Superior temporal gyrus (tissue), 1 donor: ENCODE results near the gene KRT6C.
A peak's percentile ranks its signal among the peaks of the same experiment; 100 is the strongest.
"Not testable (repeated sequence)": the region's sequence is repeated elsewhere in the genome, so short reads cannot be mapped to it uniquely, and the experiment has no call there.

Experiments
- DNase-seq: peaks from one replicate; pipeline ENCODE4 v3.0.0-alpha.2; 2016; ENCODE audit errors: extremely low spot score

The KRT6C gene

DNA sequence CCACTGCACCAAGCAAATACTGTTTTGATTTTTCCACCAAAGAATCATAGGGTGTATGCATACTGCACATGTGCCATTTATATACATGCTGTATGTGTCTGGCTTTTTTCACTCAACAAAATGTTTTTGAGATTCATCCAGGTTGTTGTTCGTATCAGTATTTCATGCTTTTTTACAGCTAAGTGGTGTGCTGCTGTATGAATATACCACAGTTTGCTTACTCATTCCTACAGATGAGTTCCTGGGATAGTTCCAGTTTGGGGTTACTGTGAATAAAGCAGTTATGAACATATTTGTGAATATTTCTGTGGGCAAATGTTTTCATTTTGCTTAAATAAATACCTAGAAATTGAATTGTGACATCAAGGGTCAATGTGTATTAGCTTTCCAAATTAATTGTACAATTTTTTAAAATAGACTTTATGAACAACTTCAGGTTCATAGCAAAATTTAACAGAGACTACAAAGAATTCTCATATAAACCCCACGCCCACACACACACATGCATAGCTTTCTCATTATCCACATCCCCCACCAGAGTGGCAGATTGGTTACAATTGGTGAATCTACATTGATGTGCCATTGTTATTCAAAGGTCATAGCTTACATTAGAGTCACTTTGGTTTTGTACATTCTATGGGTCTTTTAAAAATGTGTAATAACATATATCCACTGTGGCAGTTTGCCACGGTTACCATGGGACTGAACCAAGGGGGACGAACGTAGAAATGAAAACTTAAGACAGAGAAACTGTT, 26.4 kb upstream of the KRT6C start:
- DNase-seq: no peak

DNA sequence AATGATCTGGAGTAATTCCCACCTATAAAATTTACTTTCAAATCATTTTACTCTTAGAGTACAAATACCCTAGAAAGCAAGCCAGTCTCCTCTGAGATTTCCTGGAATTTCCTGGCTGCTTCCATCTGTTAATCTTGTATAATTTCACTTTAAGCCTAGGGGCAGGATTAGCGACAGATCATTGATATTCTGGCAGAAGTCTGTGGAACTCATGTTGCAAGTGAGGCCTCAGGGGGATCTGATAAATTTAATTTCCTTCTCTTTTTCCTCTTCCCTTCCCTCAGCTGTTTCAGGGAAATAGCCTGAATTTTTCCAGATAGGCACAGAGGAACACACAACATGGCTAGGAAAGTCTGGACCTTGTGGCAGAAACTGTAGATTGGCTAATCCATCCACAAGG, 25.3 kb upstream of the KRT6C start:
- no peak for DNase-seq

DNA sequence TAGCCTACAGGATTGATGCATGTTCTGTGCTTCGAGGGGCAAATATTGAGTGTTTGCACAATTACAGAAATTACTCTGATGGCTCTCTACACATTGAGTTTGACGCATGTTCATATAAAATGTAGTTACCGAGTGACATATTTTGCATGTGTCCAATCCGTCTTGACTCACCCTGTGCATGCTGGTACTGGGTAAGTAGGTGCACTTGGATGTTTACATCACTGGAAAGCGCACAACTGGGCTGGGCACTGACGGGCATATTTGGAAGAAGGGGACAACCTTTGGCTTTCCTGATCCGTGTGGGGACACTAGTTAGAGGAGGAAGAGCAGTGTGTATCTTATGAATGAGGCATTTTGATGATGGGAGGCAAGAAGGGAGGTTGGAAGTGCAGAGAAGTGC, 24.4 kb upstream of the KRT6C start:
- DNase-seq: no peak

DNA sequence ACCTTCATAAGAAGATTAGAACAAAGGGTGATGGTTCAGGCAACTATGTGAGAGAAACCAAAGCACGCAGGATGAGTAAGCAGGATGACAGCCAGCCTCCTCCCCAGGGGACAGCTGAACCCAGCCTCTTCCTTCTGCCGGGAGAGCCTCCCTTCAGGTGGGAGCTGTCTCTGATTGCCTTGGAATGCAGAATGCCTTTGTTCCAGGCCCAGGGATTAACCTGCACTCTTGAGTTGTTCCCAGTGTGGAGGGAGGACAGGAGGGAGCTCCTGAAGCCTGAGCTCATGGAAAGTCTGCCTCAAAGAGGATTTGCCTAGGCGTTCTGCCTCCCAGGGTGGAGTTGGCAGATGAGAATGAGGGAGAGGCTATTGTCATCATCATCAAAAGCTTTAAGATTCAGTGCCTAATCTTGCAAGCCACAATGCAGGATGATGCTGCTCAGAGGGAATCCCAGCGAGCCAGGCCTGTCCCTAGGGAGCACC, 23.0 kb upstream of the KRT6C start:
- no peak for DNase-seq

DNA sequence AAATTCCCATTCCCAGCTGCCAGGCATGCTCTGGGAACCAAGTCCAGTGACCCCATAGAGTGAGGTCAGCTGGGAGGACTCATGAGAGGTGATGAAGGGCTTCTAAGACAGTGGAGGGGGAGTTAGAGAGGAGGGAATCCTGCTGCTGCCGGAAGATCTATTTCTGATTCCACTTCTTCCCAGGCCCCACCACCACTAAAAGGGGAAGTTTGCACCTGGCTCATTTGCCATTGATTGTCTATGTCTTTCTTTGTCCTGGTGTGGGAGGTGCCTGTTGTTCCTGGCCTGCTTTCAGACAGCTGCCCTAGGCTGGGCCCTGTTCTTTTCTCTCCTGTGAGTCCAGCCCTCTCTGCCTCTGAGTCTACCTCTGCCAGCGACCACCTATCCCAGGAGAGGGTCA, 22.4 kb upstream of the KRT6C start:
- no peak for DNase-seq

DNA sequence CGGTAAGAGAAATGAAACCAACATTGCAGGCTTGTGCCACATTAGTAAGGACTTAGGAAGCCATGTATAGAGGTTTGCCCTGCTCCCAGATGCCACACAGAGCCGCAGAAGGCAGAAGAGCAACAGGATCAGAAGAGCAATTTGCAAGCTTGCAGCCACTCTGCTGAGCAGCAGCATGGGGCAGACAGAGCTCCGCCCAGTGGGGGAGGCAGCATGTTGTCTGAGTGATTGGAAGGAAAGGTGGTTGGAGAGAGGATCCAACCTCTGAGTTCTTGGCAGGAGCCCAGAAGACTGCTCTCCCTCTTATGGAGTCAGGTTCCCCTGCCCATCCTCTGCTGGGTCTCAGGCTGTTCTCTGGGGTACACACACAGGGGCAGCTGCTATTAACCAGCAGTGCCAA, 21.8 kb upstream of the KRT6C start:
- no peak for DNase-seq

DNA sequence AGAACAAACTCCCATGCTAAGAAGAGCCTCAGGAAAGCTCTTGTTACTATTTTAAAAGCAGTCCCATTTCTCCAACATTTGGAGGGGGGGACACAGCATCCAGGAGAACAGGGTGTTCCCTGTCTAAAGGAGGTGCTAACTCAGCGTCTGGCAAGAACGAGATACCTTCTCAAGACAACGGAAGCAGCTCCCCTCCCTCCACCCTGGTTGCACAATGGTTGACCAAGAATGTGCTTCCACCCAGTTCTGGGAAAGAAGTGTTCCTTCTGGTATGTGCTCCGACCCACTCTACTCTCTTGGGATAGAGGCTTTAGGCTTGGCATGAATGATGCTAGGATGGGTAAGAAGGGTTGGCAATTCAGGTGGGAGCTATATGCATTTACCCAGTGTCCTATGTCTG, 20.9 kb upstream of the KRT6C start:
- peak; percentile 52 for DNase-seq

DNA sequence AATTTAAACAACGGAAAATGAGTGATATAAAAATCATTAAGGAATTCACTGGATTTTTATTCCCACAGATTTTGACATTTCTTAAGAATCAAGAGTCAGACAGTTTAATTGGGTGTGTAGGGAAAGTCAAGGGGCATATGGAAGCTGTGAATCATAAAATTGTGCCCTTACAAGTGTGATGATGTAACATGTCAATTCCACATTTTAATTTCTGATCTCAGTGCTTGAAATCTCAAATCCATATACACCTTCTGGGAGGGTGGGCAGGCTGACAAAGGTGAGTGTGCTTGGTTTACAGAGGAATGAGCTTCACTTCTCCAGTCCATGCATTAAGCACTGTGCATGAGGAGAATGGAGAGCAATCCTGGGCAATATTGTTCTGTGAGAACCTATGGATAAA, 20.5 kb upstream of the KRT6C start:
- no peak for DNase-seq

DNA sequence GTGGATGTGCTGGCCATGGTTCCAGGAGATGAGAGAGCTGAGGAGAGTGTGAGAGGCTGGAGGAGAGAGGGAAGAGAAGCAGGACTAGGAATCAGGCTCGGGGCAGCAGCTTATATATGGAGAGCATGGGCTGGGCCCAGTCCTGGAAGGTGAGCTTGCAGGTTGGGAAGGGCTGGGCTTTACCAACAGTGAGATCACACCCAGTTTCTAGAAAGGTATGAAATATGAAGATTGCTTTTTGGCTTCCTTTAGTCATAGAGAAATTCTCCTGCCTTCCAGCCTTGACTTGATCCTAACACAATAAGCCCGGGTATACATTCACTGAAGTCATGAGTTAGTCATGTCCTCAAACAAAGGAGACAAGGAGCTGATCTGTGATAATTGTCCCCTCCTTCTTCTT, 19.6 kb upstream of the KRT6C start, which contains the start of gene KRT6A:
Gene KRT6A (minus strand): TSS at position 86 of the 400 bp plus-strand sequence. CDS start 69 bp downstream, at position 17.
- no peak for DNase-seq

DNA sequence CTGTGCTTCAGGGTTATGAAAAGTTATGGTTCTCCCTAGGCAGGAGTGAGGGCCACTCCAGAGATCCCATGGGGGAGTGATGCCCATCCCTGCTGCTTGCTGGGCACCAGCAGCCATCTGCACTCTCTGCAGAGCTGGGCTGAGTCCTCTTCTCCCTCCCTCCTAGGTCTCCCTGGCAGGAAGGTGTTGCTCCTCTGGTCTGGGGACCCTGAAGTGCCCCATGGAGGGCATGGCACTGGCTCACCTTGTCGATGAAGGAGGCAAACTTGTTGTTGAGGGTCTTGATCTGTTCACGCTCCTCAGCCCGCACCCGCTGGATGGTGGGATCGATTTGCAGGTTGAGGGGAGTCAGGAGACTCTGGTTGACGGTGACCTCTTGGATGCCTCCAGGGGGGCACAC, 18.8 kb upstream of the KRT6C start:
- DNase-seq: not testable (repeated sequence)

DNA sequence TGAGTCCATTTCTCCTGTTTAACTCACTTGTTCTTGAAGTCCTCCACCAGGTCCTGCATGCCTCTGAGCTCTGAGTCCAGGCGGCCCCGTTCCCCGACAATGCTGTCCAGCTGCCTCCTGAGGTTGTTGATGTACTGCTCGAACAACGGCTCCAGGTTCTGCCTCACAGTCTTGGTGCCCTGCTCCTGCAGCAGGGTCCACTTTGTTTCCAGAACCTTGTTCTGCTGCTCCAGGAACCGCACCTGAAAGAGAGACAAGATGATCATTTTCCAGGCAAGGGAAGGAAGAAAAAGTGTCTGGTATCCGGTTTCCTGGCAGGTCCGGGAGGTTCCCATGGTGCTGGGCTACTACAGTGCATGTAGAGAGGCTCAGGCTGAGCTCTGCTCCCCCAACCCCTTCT, 17.9 kb upstream of the KRT6C start:
- DNase-seq: not testable (repeated sequence)

DNA sequence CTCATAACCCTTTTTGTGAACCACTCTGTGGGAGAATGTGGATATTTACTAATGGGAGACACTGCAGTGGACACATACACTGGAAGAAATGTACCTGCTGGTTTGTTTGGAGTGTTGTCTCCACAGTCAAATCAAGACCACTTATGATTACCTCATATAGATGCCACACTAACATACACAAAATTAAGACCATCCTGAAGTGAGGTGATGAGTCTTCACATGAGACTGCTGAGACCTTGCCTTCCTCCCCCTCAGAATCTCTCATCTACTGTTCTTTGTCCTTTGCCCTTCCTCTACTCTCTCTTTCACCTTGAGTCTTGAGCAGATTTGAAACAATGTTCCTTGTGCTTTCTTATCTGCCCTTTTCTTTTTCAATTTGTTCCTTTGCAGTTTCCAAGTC, 15.1 kb upstream of the KRT6C start:
- no peak for DNase-seq

DNA sequence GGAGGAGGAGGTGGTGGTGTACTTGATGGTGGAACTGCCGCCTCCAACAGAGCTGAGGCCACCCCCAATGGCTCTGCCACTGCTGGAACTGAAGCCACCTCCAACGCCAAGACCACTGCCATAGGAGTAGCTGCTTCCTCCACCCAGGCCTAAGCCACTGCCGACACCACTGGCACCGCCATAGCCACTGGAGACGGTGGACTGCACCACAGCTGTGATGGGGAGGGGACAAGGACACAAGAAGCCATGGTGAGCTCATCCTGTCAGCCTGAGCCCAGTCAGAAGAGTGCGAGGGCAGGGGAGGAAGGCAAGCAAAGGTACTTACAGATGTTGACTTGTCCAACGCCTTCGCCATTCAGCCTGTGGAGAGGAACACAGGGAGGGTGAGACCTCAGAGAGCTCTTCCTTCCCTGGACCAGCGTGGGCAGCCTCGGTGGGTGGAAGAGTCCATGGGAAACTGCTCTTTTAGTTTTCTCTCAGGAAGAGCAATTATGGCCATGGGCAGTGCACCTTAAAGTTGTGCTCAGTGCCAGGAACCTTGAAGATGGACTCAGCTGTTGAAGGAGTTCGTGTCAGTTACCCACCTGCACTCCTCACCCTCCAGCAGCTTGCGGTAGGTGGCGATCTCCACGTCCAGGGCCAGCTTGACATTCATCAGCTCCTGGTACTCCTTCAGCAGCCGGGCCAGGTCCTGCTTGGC, 14.3 kb upstream of the KRT6C start:
- DNase-seq: not testable (repeated sequence)

DNA sequence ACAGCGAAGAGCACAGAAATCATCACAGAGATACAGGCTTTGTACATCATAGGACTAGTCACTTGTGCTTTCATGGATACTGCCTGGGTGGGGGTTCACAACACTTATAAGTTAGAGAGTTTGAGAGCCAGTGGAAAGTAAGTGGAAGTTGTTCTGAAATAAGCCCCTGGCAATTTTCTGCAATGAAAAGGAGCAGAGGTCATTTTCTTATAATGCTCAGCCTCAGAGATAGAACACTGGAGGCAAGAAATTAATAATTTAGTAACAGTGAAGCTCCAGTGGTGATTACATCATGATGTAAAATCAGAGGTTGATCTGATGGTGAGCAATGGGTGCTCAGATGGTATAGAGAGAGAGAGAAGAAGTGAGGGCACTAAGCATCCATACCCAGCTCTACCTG, 13.6 kb upstream of the KRT6C start:
- DNase-seq: no peak

DNA sequence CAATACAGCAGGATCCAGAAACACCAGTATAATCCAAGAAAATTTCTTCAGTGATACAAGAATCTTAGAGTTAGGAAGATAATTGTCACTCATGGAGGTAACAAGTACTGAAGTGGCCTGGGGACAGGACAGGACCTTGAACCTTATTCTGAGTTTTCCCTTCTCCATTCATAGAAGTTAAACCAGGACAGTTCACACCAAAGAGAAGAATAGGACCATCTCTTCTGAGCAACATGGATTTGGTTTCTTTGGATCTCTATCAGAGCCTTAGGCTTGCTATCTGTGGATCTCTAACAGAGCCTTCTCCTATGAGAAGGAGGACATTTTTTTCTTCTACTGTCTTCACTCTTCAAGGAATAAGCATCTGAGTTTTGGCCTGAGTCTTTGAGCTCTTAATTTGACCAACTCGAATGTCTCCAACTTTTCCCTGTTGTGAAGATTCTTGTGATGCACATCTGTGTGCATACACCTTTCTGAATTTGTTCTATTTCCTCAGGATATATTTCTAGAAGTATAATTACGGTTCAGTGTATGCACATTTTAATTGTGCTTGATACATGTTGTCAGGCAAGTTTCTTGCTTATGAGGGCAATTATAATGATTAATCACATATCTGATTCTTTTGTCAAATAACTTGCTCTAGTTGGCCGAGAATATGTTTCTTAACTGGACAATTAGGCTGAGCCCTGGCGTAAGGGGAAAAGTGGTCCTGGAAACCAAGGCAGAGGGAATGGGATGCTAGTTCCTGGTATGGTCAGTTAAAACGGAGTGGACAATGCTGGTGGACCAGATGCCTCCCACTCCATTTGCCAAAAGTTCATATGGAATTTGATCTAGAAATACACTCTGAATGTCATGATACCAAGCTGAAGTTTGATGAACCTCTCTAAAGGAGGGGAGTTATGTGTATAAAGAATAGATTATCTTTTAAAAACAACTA, 12.8 kb upstream of the KRT6C start:
- DNase-seq: no peak

DNA sequence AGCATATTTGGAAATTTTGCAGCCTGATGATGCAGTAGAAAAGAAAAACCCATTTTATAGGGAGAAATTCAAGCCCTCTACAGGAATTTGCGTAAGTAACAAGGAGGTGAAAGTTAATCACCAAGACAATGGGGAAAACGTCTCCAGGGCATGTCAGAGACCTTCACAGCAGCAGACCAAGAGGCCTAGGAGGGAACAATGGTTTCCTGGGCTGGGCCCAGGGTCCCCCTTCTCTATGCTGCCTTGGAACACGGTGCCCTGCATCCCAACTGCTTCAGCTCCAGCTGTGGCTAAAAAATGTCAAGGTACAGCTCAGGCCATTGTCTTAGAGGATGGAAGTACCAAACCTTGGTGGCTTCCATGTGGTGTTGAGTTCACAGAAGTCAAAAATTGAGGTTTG, 6.5 kb upstream of the KRT6C start:
- DNase-seq: no peak

DNA sequence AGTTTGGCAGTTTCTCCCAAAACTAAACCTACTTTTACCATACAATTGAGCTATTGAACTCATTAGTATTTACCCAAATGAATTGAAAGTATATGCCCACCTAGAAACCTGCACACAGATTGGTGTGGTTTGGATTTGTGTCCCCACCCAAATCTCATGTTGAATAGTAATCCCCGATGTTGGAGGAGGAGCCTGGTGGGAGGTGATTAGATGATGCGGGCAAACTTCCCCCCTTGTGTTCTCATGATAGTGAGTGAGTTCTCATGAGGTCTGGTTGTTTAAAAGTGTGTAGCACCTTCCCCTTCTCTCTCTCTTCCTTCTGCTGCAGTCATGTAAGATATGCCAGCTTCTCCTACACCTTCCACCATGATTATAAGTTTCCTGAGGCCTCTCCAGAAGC, 4.0 kb upstream of the KRT6C start:
- no peak for DNase-seq

DNA sequence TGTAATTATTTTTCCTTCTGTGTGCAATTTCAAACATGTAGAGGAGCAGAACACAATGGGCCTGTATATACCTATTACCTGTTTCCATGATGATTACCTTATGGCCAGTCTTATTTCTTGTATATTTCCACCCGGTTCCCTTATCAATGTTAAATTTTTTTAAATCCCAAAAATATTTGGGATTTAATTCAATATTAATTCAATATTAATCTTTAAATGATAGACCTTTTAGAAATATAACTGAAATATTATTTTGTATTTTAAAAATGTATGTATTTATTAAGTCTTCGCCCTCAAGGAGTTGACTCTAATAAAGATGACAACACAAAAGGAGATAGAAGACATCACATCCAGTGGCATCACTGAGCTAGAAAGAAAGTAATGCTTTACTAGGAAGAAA, 607 bp upstream of the KRT6C start:
- DNase-seq: no peak

DNA sequence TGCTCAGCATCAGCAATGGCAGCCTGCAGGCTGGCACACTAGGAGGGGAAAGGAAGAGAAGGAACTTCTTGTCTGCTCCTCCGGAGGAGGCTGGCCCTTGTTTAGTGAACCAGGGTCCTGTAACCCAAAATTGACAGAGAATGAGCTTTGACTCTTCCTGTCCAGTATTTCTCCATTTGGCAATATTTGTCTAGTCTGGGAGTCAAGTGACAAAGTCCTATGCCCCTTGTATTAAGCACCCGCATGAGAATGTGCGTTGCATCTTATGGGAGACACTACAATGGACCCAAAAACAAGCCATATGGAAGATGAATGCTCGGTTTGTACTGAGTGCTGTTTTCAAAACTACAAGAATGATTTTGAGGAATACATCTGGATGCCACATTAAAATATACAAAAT, 3.8 kb downstream of the KRT6C start:
- no peak for DNase-seq

DNA sequence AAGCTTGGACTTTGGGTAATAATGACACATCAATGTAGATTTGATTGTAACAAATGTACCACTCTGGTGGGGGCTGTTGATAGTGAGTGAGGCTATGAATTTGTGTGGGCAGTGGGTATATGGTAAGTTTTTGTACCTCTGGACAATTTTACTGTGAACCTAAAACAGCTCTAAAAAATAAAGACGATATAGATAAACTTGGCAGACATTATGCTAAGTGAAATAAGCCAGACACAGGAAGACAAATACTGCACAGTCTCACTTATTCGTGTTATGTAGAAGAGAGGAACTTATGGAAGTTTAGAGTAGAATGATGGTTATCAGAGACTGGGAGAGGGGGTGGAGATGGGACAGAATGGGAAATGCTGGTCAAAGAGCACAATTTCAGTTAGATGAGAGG, 8.7 kb downstream of the KRT6C start:
- DNase-seq: no peak

DNA sequence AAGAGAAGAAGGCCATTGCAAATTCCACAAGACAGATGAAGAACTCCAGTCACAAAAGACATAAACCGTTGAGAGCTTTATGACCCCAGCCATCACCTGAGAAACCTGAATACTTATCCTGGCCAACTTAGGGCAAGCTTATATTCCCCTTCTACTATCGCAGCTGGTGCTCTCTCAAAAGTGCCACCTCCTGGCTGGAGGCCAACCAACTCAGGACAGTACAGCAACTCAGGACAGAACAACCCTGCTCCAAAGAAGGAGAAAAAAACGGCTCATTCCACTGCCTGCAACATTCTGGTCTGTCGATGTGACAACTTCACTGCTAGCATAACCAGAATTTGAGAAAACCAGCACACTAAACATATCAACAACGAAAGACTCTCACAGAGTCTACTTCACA, 11.9 kb downstream of the KRT6C start:
- DNase-seq: no peak

DNA sequence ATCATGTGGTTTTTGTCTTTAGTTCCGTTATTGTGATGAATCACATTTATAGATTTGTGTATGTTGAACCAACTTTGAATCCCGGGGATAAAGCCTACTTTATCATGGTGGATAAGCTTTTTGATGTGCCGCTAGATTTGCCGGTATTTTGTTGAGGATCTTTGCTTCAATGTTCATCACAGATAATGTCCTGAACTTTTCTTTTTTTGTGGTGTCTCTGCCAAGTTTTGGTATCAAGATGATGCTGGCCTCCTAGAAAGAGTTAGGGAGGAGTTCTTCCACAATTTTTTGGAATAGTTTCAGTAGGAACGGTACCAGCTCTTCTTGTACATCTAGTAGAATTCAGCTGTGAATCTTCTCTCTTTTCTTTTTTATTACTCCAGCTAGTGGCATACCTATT, 14.7 kb downstream of the KRT6C start:
- DNase-seq: no peak
